ENCODE data around the gene ACLY.

The ACLY gene

GRCh38 chr17:41918314-41919164 lies at the start of gene ACLY:
Gene ACLY, minus strand, starts transcription at chr17:41918951. Its CDS starts 5,078 bp downstream, at chr17:41913873.
- peak within 1 kb of the TSS; percentile 97 for H3K4me3 ChIP-seq (ENCODE audit: low read depth, low read length)
- no peaks in the 10 kb centered on the region for H3K27me3 ChIP-seq (ENCODE audit: insufficient read depth, low read depth, severe bottlenecking)
- no peaks in the 10 kb centered on the region for H3K9me3 ChIP-seq (ENCODE audit: severe bottlenecking)
- H3K36me3 ChIP-seq: peaks cover 52% of the 10 kb centered on the region
- peak; percentile 100 for DNase-seq
- no peak for TF ChIP-seq CTCF (IDR thresholded peaks at IDR 0.05; ENCODE audit: low read depth, low read length)
- peak within 1 kb of the TSS; percentile 96 for H3K27ac ChIP-seq

- H3K27me3 ChIP-seq (ENCODE audit: insufficient read depth, low read depth, severe bottlenecking): no peaks in the 10 kb centered on the region
- peaks cover 60% of the 10 kb centered on the region for H3K36me3 ChIP-seq
- H3K4me3 ChIP-seq (ENCODE audit: low read depth, low read length): no peak overlapping the region
- H3K9me3 ChIP-seq (ENCODE audit: severe bottlenecking): no peaks in the 10 kb centered on the region
- H3K27ac ChIP-seq: no peak overlapping the region
- no peak for TF ChIP-seq CTCF (IDR thresholded peaks at IDR 0.05; ENCODE audit: low read depth, low read length)
- no peak for DNase-seq
Measured at GRCh38 chr17:41967921-41968578, 49.3 kb upstream of the ACLY start.

GRCh38 chr17:41967141-41967920 lies 48.6 kb upstream of the ACLY start:
- Histone ChIP-seq H3K9me3 (ENCODE audit: severe bottlenecking) (no peaks in the 10 kb centered on the region), H3K4me3 (ENCODE audit: low read depth, low read length) (peak overlapping the region; percentile 90), H3K27me3 (ENCODE audit: insufficient read depth, low read depth, severe bottlenecking) (no peaks in the 10 kb centered on the region), H3K27ac (peak overlapping the region; percentile 88), H3K36me3 (peaks cover 53% of the 10 kb centered on the region)
- TF ChIP-seq CTCF (IDR thresholded peaks at IDR 0.05; ENCODE audit: low read depth, low read length): no peak
- peak; percentile 39 for DNase-seq

GRCh38 chr17:41966463-41967140 lies 47.9 kb upstream of the ACLY start, which contains the start of gene CNP:
Gene CNP, plus strand, starts transcription at chr17:41966795. Its CDS starts 90 bp downstream, at chr17:41966885.
- H3K27ac ChIP-seq: peak within 1 kb of the TSS; percentile 88
- peak; percentile 95 for DNase-seq

More at GRCh38 chr17:41966463-41967140, 47.9 kb upstream of the ACLY start, which contains the start of gene CNP:
- no peaks in the 10 kb centered on the region for H3K9me3 ChIP-seq (ENCODE audit: severe bottlenecking)
- H3K27me3 ChIP-seq (ENCODE audit: insufficient read depth, low read depth, severe bottlenecking): no peaks in the 10 kb centered on the region
- no peak for TF ChIP-seq CTCF (IDR thresholded peaks at IDR 0.05; ENCODE audit: low read depth, low read length)
- peak within 1 kb of the TSS; percentile 90 for H3K4me3 ChIP-seq (ENCODE audit: low read depth, low read length)
- peaks cover 45% of the 10 kb centered on the region for H3K36me3 ChIP-seq
